Activated B cell treated with CpG ODN at 0.5 μM for 24 hours (primary cell): Measurements from ENCODE around the gene EPHA10. TPM values are rescaled to one million over a fixed set of nuclear protein-coding genes. Genes with fewer than 3 reads are reported as not detected.
A peak's percentile ranks its signal among the peaks of the same experiment; 100 is the strongest.

Experiments
- ATAC-seq: fragments of 200-7000 bp; cut with Tn5 transposase; one replicate; pipeline ENCODE4 v1.10.0; 2021; ENCODE audit warnings: low read depth, mild to moderate bottlenecking, moderate library complexity
- CTCF ChIA-PET: fragments of 350-600 bp; sonication (Branson Sonifier 250); formaldehyde crosslinking; loops from one replicate; lab custom pipeline; 2021; ENCODE audit warnings: antibody characterized with exemption; lab: Charles Lee
- POLR2A ChIA-PET: fragments of 350-600 bp; sonication (Branson Sonifier 250); formaldehyde crosslinking; loops from one replicate; lab custom pipeline; 2021; ENCODE audit warnings: antibody characterized with exemption; lab: Charles Lee
- DNase-seq: peaks from one replicate; pipeline ENCODE4 v3.0.0; 2022
- H3K27ac Mint-ChIP-seq: one replicate; pipeline ENCODE4 v1.8.0; 2020; ENCODE audit warnings: mixed read lengths
- H3K27me3 Mint-ChIP-seq: one replicate; pipeline ENCODE4 v1.8.0; 2021; ENCODE audit warnings: mixed read lengths
- H3K36me3 Mint-ChIP-seq: one replicate; pipeline ENCODE4 v1.8.0; 2021; ENCODE audit warnings: low read depth, mixed read lengths
- H3K4me1 Mint-ChIP-seq: one replicate; pipeline ENCODE4 v1.8.0; 2021; ENCODE audit warnings: mixed read lengths
- H3K4me3 Mint-ChIP-seq: one replicate; pipeline ENCODE4 v1.8.0; 2020; ENCODE audit warnings: mild to moderate bottlenecking, mixed read lengths
- H3K9me3 Mint-ChIP-seq: one replicate; pipeline ENCODE4 v1.8.0; 2020; ENCODE audit warnings: mixed read lengths
- CTCF ChIP-seq: fragments of 200-600 bp; IDR thresholded peaks from one replicate; pipeline ENCODE4 v1.8.0; 2022; ENCODE audit warnings: antibody characterized with exemption, mild to moderate bottlenecking
- intact Hi-C: fragments of 100-400 bp; cut with micrococcal nuclease; formaldehyde crosslinking; loops from one replicate; pipeline ENCODE4 v1.15.1; 2024
- total RNA-seq: library from RNA; stranded (reverse); gene quantifications from 2 replicates; pipeline ENCODE4 v1.2.3, GENCODE V29; 2022

Gene EPHA10
- total RNA-seq, 1 donor from 2014 or later, result 0.27 TPM

DNA sequence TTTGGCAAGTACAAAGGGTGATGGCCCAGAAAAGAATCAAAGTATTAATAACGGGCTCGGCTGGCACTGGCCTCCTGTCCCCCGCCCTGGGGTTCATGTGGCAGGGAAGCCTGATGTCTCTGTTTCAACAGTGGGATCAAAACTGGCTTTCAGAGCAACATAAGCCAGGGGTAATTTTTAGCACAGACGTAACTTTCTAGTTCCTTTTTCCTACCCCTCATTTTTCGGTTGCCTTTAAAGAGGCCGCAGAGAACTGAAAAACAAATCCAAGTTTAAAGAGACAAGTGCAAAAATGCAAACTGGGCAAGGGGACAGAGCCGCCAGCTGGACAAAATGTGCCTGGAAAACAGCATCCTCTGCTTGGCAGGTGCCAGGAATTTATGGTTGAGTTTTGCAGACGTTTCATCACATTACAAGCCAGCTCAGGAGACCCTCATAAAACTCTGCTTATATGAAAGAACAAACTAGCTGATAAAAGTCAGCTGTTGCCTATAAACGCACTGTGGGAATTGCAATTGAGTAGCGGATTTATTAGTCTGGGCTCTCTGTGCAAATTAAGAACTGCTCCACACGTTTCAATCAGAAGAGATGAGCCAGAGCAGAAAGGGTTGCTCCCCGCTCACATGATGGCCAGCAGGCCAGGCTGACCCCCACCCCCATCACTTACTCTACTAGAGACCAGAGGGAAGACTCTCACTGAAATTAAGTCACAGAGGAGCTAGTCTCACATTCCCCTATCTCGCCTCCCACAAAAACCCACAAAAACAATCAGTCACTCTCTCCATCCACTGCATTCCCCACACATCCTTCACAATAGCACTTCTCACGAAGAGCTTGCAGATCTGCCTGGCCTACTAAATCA, 88.4 kb downstream of the EPHA10 start:
- intact Hi-C loops, result no loop called here
- peak overlapping the region; percentile 92 for H3K27ac Mint-ChIP-seq

DNA sequence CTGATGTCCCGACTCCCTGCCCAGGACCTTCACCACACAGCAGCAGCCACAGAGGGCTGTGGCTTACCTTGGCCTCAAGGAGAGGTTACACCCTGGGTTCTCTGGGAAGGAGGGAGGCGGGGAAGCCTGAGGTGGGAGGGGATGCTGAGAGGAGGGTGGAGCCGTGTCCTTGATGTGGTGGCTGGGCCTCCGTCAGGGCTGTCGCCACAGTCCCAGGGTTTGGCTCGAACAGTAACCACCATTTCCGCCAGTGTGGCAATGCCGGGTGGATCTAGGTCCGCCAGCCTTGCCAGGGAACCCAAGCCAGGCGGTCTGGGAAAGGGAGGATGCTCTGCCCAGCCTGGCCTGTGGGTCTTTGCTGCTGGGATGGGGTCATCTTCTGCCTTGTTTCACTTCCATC, 91.0 kb downstream of the EPHA10 start:
- no peak overlapping the region for H3K27ac Mint-ChIP-seq
- POLR2A ChIA-PET, result interaction anchor here (1.0 kb wide), 1 partner anchor 15 kb away, joined by 4 read pairs; no protein-coding TSS in a partner anchor
- intact Hi-C loops, result no loop called here
- H3K4me1 Mint-ChIP-seq, result peaks cover 28% of the 10 kb centered on the region
- H3K27me3 Mint-ChIP-seq, result peaks cover 6% of the 10 kb centered on the region
- ATAC-seq (no peak), DNase-seq (no peak)
- no peaks in the 10 kb centered on the region for H3K36me3 Mint-ChIP-seq
- no peaks in the 10 kb centered on the region for H3K9me3 Mint-ChIP-seq
- no peak overlapping the region for H3K4me3 Mint-ChIP-seq
- CTCF ChIA-PET, result interaction anchor here (3.3 kb wide), 1 partner anchor 70 kb away, joined by 15 read pairs; no protein-coding TSS in a partner anchor
- TF ChIP-seq CTCF, result no peak

More for the DNA sequence above, 88.4 kb downstream of the EPHA10 start:
- ATAC-seq (peak; percentile 54), DNase-seq (no peak)
- H3K9me3 Mint-ChIP-seq, result no peaks in the 10 kb centered on the region
- H3K4me1 Mint-ChIP-seq, result peaks cover 28% of the 10 kb centered on the region
- peaks cover 7% of the 10 kb centered on the region for H3K36me3 Mint-ChIP-seq
- TF ChIP-seq CTCF, result no peak
- ChIA-PET CTCF (interaction anchor here (1.1 to 3.3 kb wide), 3 partner anchors 14 to 183 kb away, joined by 3 to 15 read pairs (median 4); a partner anchor contains a TSS), POLR2A (interaction anchor here (1.1 to 2.7 kb wide), 2 partner anchors 15 to 78 kb away, joined by 6 to 10 read pairs; partner anchors contain the start of gene CDCA8)
- peaks cover 5% of the 10 kb centered on the region for H3K27me3 Mint-ChIP-seq
- peak overlapping the region; percentile 59 for H3K4me3 Mint-ChIP-seq

- DNase-seq, result no peak
- H3K36me3 Mint-ChIP-seq, result no peaks in the 10 kb centered on the region
- peaks cover 6% of the 10 kb centered on the region for H3K27me3 Mint-ChIP-seq
- ChIA-PET POLR2A (no interaction called here), CTCF (interaction anchor here (1.0 kb wide), 1 partner anchor 9 kb away, joined by 3 read pairs; no protein-coding TSS in a partner anchor)
- no peak overlapping the region for H3K27ac Mint-ChIP-seq
- H3K9me3 Mint-ChIP-seq, result no peaks in the 10 kb centered on the region
- peaks cover 23% of the 10 kb centered on the region for H3K4me1 Mint-ChIP-seq
- intact Hi-C loops, result no loop called here
- no peak for TF ChIP-seq CTCF
- no peak overlapping the region for H3K4me3 Mint-ChIP-seq
- no peak for ATAC-seq
Measured at GRCh38 chr1:37672136-37672870, 92.6 kb downstream of the EPHA10 start.

- ChIA-PET POLR2A (no interaction called here), CTCF (no interaction called here)
- DNase-seq (no peak), ATAC-seq (no peak)
- peaks cover 13% of the 10 kb centered on the region for H3K4me1 Mint-ChIP-seq
- H3K4me3 Mint-ChIP-seq, result no peak overlapping the region
- H3K27me3 Mint-ChIP-seq, result peaks cover 6% of the 10 kb centered on the region
- H3K27ac Mint-ChIP-seq, result no peak overlapping the region
- intact Hi-C loops, result no loop called here
- H3K9me3 Mint-ChIP-seq, result no peaks in the 10 kb centered on the region
- no peak for TF ChIP-seq CTCF
- no peaks in the 10 kb centered on the region for H3K36me3 Mint-ChIP-seq
Measured at GRCh38 chr1:37671261-37671660, 93.7 kb downstream of the EPHA10 start.
